ENCODE measurements around the gene ANKRD50.
A peak's percentile ranks its signal among the peaks of the same experiment; 100 is the strongest.

The ANKRD50 gene

GRCh38 chr4:124712372-124713184 lies at the start of gene ANKRD50:
Gene ANKRD50, minus strand, starts transcription at chr4:124712732. Its CDS starts 2,221 bp downstream, at chr4:124710511.
- TF ChIP-seq POLR2A (IDR thresholded peaks at IDR 0.05; ENCODE audit: low read length) (peak; percentile 83), GATA1 (IDR thresholded peaks at IDR 0.05; ENCODE audit: low read depth, low read length) (no peak)
- DNase-seq: peak; percentile 92 to 93

- TF ChIP-seq POLR2A (IDR thresholded peaks at IDR 0.05; ENCODE audit: low read length) (no peak), GATA1 (IDR thresholded peaks at IDR 0.05; ENCODE audit: low read depth, low read length) (no peak)
- DNase-seq: no peak
These were observed 44.6 kb upstream of the ANKRD50 start for GRCh38 chr4:124757126-124757525.

GRCh38 chr4:124754681-124755080 lies 42.1 kb upstream of the ANKRD50 start:
- TF ChIP-seq GATA1 (IDR thresholded peaks at IDR 0.05; ENCODE audit: low read depth, low read length) (no peak), POLR2A (IDR thresholded peaks at IDR 0.05; ENCODE audit: low read length) (no peak)
- no peak for DNase-seq

GRCh38 chr4:124753941-124754581 lies 41.5 kb upstream of the ANKRD50 start:
- DNase-seq: no peak
- no peak for TF ChIP-seq POLR2A (IDR thresholded peaks at IDR 0.05; ENCODE audit: low read length)
- no peak for TF ChIP-seq GATA1 (IDR thresholded peaks at IDR 0.05; ENCODE audit: low read depth, low read length)

- TF ChIP-seq POLR2A (IDR thresholded peaks at IDR 0.05; ENCODE audit: low read length) (no peak), GATA1 (IDR thresholded peaks at IDR 0.05; ENCODE audit: low read depth, low read length) (no peak)
- DNase-seq: no peak
These were observed 36.9 kb upstream of the ANKRD50 start for GRCh38 chr4:124749421-124749820.

GRCh38 chr4:124748965-124749364 lies 36.4 kb upstream of the ANKRD50 start:
- DNase-seq: no peak
- TF ChIP-seq GATA1 (IDR thresholded peaks at IDR 0.05; ENCODE audit: low read depth, low read length) (no peak), POLR2A (IDR thresholded peaks at IDR 0.05; ENCODE audit: low read length) (no peak)

- no peak for DNase-seq
- TF ChIP-seq GATA1 (IDR thresholded peaks at IDR 0.05; ENCODE audit: low read depth, low read length) (no peak), POLR2A (IDR thresholded peaks at IDR 0.05; ENCODE audit: low read length) (no peak)
These were observed 33.7 kb upstream of the ANKRD50 start for GRCh38 chr4:124745985-124746801.

- DNase-seq: no peak
- no peak for TF ChIP-seq POLR2A (IDR thresholded peaks at IDR 0.05; ENCODE audit: low read length)
- TF ChIP-seq GATA1 (IDR thresholded peaks at IDR 0.05; ENCODE audit: low read depth, low read length): no peak
These were observed 31.2 kb upstream of the ANKRD50 start for GRCh38 chr4:124743711-124744110.

GRCh38 chr4:124740501-124740900 lies 28.0 kb upstream of the ANKRD50 start:
- DNase-seq: no peak
- no peak for TF ChIP-seq GATA1 (IDR thresholded peaks at IDR 0.05; ENCODE audit: low read depth, low read length)
- no peak for TF ChIP-seq POLR2A (IDR thresholded peaks at IDR 0.05; ENCODE audit: low read length)

- no peak for DNase-seq
- TF ChIP-seq GATA1 (IDR thresholded peaks at IDR 0.05; ENCODE audit: low read depth, low read length) (no peak), POLR2A (IDR thresholded peaks at IDR 0.05; ENCODE audit: low read length) (no peak)
These were observed 26.5 kb upstream of the ANKRD50 start for GRCh38 chr4:124738994-124739393.

- no peak for DNase-seq
- no peak for TF ChIP-seq GATA1 (IDR thresholded peaks at IDR 0.05; ENCODE audit: low read depth, low read length)
- TF ChIP-seq POLR2A (IDR thresholded peaks at IDR 0.05; ENCODE audit: low read length): no peak
These were observed 25.1 kb upstream of the ANKRD50 start for GRCh38 chr4:124737619-124738018.

GRCh38 chr4:124736526-124736925 lies 24.0 kb upstream of the ANKRD50 start:
- TF ChIP-seq GATA1 (IDR thresholded peaks at IDR 0.05; ENCODE audit: low read depth, low read length) (no peak), POLR2A (IDR thresholded peaks at IDR 0.05; ENCODE audit: low read length) (no peak)
- no peak for DNase-seq

GRCh38 chr4:124727331-124727890 lies 14.9 kb upstream of the ANKRD50 start:
- TF ChIP-seq POLR2A (IDR thresholded peaks at IDR 0.05; ENCODE audit: low read length) (no peak), GATA1 (IDR thresholded peaks at IDR 0.05; ENCODE audit: low read depth, low read length) (no peak)
- DNase-seq: no peak

- no peak for TF ChIP-seq GATA1 (IDR thresholded peaks at IDR 0.05; ENCODE audit: low read depth, low read length)
- no peak for TF ChIP-seq POLR2A (IDR thresholded peaks at IDR 0.05; ENCODE audit: low read length)
- no peak for DNase-seq
These were observed 13.7 kb upstream of the ANKRD50 start for GRCh38 chr4:124726269-124726668.

Data from erythroblast (primary cell).